HG03139 (cell line): ENCODE results near the gene DPH2.

Experiments used
- ATAC-seq: cut with Tn5 transposase; IDR thresholded peaks from one replicate; pipeline ENCODE4 v1.9.1; 2021; ENCODE audit not compliant: unreplicated experiment

Gene DPH2

DNA sequence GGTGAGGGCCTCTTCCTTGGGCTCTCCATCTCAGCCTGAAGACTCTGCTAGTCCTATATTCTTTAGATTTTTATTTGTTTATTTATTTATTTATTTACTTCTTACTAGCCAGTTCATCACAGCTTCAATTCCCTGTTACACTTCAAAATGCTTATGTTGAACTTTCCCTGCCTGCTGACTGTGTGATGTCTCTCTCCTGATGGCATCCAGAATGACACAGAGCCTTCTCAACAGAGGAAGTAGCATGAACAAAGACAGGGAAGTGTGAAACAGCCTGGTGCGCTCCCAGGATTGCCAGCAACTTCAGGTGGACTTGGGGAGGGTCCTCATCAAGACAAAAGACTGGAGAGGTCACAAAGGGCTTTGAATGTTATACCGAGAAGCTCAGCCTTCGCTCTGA, 27.4 kb upstream of the DPH2 start:
- no peak for ATAC-seq

DNA sequence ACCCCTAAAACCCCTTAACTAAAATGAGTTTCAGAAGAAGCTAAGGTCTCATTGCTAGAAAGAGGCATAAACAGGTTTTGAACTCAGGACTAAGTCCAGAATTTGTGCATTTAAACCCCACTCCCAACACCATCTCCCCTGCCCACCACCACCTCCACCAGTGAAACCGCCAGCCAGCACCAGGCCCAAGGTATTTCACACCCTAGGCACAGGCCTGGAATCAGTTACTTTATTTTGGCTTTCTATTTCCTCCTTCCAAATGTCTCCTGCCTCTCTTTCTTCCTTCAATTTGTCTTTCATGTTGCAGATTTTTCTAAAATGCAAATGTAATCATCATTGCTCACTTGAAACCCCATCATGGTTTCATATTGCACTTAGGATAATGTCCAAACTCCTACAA, 24.9 kb upstream of the DPH2 start:
- ATAC-seq = no peak

DNA sequence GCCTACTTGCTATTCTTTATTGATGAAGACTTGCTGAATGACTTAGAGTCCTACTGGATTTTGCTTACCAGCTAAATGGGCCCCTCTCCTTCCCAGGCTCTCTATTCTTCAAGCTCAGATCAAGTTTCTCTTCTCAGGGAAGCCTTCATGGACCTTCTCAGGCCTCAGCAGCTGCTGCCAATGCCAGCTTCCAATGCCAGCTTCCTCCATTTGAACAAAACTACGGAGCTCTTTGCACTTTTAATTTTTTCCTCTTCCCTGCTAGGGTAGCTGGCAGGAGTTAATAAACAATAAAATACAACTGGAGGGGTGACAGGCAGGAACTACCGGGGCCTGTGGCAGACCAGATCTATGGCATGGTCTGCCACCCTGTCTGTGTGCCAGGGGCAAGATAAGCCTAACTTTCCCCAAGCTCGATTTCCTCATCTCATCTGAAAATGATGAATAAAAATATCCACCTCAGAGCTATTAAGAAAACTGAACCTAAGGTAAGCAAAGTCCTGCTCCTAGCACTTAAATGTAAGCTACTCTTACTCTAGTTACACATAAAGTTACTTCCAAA, 24.1 kb upstream of the DPH2 start:
- no peak for ATAC-seq

DNA sequence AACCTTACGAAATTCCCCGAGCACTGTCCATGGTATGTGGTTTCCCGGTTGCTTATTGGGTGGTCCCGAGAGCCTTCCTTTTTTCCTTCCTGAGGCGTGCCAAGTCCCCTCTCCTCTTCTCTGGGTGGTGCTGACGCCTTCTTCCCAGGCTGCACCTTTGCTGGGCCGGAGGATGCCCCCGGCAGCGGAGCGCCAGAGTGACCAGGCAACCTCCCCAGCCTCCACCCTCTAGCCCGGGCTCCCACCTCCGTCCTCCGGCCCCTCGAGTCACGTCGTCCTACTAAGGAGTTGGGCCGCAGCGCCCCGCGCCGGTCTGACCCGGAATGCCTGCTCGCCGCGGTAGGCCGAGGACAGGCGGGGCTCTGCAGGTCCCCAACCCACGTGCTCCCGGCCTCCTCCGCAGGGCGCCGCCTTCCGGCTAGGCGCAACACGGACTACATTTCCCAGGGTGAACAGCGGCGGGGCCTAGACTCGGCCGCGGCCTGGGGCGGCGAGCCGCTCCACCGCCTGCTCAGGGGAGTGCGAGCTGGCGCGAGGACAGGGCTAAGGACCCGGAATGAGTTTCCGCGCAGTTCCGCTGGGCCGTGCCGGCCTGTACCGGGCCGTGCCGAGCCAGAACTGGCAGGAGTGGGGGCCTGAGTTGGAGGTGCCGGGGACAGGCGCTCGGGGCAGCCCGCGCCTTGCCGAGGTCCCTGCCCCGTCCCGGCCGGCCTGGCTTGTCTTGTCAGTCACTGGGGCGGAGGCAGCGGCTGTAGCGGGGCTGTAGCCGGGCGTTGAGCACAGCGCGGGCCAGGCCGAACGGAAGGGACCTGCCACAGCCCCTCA, 23.4 kb upstream of the DPH2 start, which contains the start of gene IPO13:
Gene IPO13, plus strand, starts transcription at position 715 of the 825 bp plus-strand sequence. CDS start 651 bp downstream, outside the sequence.
- ATAC-seq = peak; percentile 91

DNA sequence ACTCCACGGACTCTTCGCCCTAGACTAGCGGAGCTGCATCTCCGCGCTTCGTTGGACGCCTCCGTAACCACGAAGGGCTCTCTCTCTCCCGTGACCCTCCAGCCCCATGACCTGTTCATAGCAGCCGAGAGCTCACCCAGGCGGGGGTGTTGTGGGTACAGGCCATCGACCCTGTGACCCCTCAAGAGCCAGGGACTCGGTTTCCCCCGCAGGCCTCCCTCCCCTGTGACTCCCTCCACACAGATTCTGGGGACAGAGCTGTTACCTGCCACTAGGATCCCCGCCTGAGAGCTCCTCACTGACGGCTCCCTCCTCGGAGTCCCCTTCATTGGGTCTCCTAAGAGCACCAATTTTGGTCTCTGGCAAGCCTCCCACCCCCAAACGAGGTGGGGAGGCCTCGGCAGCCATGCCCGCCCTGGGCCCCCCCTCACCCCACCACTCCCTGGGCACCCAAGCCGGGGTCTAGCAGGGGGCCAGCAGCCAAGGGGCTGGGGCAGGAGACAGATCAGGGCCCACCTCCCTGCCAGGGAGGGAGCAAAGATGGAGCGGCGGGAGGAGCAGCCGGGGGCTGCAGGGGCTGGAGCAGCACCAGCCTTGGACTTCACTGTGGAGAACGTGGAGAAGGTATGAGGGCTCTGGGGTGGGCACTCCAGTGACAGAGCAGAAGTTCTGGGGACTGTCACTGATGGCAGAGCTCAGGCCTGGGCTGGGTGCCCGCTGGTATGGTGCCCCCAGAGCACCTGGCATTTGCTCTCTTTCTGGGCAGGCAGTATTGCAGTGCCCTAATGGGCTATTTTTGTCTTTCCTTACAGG, 22.5 kb upstream of the DPH2 start:
- no peak for ATAC-seq

DNA sequence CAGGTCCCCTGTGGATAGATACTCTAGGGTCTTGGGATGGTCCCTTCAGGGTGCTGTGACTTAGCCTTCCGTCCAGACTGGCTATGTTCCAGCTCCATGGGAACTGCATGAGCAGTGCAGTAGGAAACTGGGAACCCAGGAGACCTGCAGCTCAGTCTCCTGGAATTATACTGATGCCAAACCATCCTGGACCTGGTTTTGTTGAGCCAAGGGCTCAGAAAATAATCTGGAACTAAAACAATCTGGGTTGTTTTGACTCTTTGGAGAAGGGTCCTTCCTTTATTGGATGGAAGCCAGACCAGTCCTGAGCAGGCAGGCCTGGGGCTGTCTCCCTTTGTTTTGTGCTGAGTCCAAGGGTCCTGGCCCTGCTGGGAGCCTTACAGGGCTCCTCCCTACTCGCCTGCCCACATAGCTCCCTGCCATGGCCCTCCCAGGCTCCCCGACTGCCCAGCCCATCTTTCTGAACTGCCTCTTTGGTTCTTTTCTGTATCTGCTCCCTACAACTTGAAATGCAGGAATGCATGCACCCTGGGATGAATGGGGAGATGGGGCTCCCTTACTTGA, 21.9 kb upstream of the DPH2 start:
- no peak for ATAC-seq

DNA sequence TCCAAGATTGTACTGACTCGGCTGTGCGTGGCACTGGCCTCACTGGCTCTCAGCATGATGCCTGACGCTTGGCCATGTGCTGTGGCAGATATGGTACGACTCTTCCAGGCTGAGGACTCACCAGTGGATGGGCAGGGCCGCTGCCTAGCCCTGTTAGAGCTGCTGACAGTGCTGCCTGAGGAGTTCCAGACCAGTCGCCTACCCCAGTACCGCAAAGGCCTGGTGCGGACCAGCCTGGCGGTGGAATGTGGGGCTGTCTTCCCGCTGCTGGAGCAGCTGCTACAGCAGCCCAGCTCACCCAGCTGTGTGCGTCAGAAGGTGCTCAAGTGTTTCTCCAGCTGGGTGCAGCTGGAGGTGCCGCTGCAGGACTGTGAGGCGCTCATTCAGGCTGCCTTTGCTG, 20.1 kb upstream of the DPH2 start:
- no peak for ATAC-seq

DNA sequence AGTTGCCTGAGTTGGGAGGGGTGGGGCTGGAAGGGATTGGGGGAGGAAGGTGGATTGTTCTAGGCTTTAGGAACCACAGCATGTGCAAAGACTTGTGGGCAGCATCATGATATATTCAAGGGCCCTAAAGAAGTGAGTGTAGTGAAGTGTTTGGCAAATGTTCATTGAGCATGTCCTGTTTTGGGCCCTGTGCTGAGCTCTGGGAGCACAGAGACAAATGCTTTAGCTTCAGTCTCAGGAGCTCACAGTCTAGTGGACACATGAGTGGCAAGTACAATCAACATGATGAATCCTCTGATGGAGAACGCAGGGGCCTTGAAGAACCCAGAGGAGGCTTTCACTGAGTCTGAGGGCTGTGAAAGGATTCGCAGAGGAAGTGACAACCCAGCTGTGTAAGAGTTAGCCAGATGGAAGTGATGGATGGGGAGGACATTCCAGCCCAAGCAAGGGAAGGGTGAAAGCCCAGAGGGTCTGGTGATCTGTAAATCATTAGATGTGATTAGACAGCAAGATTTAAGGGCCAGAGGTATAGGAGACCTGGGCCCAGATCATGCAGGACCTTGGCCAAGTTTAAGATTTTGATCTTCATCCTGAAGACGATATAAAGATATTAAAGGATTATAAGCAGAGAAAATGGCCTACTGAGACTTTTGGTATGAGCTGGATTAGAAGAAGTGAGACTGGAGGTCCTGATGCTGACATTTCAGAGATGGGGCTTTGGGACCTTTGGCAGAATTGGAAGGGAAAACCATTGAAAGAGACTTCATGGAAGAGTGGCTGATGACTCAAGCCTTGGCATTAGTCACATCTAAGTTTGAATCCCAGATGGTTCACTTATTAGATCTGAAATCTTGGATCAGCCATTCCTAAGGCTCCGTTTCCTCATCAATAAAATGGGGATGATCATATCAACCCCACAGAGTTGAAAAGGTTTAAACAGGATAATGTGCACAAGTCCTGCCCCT, 18.5 kb upstream of the DPH2 start:
- ATAC-seq = no peak

DNA sequence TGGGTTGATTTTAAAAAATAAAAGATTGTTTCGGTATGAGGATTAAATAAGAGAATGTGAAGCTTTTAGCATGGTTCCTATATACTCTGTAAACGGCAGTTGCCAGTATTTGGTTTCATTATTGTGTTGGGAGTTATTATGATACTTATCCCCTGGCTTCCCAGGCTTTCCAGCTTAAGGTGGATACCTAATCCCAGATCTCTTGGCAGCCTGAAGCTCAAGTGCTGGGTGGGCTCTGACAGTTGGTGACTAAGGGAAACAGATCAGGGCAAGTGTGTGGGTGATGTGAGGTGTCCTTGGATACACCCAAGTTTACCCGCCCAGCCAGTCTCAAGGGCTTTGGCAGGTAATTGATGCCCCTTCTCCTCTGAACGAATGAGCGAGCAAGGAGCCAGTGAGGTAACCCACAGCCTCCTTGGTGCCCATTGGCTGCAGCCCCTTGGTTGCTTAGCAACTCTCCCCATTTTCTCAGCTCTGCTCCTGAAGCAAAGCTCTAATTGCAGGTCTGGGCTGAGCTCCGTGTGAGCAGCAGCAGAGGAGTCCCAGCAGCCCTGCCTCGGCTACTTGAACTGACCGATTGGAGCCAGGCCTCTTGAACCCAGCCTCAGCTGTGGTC, 17.0 kb upstream of the DPH2 start:
- ATAC-seq = no peak

DNA sequence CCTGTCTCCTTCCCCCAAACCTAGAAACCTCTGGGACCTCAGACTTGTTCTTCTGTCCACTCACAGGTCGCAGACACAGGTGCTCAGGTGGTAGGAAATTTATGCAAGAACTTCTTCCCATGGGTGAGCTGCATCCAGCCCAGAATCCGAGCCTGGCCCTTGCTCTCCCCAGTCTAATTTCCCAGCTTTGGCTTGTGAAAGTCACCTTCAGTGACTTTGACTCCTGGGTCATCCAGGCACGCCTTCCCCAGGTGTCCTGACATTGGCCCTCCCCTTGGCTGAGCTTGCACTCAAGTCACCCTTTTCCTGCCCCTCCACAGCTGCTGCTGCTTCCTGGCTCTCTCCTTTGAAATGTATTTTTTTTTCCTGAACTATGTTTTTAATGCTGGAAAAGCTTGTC, 16.4 kb upstream of the DPH2 start:
- ATAC-seq = no peak

DNA sequence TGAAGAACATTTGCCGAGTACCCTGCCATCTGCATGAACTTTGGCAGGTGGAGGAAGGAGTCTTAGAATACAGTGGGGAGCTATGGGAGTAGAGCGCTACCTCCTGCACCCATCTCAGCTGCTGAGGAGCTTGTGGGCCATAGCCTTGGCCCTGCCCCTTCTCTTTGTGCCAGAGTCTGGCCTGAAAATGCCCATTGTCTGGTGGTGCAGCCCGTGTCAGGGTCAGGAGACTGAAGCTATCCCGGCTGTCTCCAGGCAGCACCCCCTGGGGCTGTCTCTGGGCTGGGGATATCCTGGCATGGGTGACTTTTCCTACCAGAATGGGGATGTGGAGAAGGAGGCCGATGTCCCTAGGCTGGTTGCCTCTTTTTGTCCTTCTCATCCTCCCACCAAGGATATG, 15.8 kb upstream of the DPH2 start:
- ATAC-seq = no peak

DNA sequence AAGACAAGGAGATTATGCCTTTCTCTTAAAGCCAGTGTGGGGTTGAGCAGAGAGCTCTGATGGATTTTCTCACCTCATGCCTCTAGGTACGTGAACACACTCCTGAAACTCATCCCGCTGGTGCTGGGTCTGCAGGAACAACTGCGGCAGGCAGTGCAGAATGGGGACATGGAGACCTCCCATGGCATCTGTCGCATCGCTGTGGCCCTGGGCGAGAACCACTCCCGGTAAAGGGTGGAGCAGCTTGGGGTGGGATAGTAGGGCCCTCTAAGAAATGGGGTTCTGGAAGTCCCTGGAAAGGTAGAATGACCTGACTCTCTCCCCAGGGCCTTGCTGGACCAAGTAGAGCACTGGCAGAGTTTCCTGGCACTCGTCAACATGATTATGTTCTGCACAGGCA, 13.6 kb upstream of the DPH2 start:
- no peak for ATAC-seq

DNA sequence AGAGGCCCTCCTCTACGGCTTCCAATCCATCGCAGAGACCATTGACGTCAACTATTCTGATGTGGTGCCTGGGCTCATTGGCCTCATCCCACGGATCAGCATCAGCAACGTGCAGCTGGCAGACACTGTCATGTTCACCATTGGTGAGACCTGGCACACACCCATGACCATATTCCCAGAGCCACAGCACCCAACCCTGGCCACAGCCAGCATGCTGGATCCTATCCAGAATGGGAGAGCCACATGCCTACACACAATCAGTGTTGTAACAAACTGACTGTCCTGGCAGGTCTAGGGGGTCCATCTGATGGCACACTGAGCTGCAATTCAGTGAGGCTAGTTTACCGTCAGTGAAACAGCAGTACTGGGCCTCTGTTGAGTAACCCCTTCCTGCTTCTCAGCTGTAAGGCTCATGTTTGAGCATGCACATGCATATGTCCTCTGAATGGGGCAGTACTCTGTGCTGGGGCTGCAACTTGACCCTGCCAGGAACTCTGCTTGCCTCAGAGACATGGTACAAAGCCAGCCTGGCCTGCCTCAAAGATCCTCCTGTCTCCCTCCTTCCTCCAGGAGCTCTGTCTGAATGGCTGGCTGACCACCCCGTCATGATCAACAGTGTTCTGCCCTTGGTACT, 12.3 kb upstream of the DPH2 start:
- ATAC-seq = no peak

DNA sequence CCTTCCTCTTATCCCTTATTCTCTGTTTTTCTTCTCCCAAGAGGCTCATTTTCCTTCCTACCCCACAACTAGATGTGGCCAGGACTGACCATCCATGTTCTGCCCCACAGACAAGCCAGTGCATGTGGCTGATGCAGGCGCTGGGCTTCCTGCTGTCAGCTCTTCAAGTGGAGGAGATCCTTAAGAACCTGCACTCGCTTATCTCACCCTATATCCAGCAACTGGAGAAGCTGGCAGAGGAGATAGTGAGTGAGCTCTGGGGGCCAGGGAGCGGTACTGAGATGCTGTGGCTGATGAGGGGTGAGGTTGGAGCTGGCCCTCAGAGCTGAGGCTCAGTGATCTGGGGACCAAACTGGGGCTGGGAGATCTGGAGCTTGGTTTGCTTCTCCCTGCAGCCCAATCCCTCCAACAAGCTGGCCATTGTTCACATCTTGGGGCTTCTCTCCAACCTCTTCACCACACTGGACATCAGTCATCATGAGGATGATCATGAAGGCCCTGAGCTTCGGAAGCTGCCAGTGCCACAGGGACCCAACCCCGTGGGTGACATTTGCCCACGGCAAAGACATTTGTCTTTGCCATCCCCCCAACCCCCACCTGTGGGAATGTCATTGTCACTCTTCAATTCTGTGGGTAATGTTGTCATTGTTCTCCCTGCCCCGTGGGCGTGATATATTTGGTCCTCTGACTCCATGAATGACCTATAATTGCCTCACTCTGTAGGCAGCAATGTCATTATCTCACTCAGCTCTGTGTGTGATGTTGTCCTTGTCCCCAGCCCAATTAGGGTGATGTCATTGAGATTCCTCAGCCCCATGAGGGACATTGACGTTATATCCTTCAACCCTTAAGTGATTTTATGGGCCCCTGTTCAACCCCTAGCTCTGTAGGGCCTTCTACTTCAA, 11.2 kb upstream of the DPH2 start:
- no peak for ATAC-seq

DNA sequence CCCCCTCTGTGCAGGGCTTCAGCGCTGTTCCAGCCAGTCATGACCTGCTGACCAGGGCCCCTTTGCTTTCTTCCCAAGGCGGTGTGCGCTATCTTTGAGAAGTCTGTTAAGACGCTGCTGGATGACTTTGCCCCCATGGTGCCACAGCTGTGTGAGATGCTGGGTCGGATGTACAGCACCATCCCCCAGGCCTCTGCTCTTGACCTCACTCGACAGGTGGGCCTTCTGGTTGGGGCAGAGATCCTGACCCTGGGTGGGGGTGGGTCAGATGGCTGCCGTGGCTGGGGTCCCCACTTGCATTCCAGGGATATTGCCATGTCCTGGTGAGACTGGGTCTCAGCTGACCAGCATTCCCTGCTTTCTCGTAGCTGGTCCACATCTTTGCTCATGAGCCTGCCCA, 9.0 kb upstream of the DPH2 start:
- no peak for ATAC-seq

DNA sequence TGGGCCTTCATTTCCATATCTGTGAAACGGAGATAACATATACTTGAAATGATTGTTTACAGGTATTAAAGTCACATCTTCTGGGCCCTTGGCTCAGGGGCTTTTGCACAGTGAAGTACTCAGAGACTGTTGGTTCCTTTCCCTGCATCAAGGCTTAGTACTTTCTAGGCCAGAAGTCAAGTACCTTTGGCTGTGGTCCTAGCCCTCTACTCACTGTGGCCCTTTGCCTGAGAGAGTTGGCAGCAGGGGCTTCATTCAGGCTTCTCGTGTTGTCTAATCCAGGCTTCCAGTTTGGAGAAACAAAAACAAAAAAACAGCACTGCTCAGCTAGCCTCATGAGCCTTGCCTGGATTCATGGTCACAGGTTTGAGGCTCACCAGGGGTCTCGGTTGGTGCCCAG, 8.1 kb upstream of the DPH2 start:
- ATAC-seq = no peak

DNA sequence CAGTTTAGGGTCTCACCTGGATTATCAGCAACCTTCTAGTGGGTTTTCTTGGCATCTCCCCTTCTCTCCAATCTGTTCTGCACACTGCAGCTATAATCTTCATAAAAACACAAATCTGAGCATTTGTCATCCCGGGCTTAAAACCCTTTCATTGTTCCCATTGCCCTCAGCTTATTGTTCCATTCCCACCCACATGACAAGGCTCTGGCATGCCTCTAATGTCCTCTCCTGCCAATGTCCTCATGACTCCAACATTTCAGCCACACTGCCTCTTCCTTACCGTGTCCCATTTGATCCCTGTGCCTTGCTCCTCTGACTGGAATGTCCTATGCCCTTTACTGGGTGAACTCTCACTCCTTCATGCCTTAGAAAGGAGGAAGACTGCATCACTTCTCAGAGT, 7.5 kb upstream of the DPH2 start:
- ATAC-seq = no peak

DNA sequence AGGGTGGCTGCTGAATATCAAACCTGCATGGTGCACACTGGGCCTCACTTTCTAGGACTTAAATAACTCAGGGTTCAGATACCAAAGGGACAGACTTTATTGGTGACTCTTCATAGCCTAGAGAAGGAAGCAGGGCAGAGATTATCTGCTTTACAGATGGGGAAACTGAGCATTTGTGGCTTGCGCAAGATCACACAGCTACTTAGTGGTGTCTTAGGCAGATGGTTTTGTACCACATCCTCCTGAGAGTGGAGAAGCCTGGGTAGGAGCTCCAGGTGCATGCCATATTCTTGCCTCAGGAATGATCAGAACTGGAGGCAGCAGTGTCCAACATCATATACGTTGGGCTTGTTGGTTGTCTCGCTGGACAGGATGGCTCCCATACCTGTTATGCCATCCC, 6.8 kb upstream of the DPH2 start:
- ATAC-seq = no peak

DNA sequence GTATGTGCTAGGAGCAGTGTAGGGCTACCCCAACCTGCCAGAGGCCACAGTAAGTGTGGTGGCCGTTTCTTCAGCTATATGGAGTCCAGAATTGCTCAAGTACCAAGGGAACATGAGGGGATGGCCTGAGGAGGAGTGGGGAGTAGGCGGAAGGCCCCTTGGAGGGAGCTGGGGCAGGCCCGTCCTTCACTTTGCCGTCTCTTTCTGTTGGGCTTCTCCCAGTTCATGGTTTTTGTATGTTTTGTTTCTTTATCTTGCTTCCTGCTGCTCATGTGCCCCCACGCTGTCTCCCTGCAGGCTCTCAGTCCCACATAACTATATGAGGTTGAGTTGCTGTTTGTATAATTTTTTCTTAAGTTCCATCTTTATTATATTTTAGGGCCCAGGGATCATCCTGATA, 5.9 kb upstream of the DPH2 start:
- ATAC-seq = no peak
